Trophoblast cell (in vitro differentiated cells and primary cell): Measurements from ENCODE around the gene EVA1C.

Experiments used
- DNase-seq, 2 donors: peaks; one replicate each; pipeline ENCODE4 v3.0.0-alpha.2; 2016
- H2AFZ ChIP-seq: 2 replicates; pipeline ENCODE4 v1.6.1; 2013; ENCODE audit warnings: low read length, moderate library complexity, mild to moderate bottlenecking; ENCODE audit not compliant: insufficient read depth, poor library complexity
- H2AK5ac ChIP-seq: 2 replicates; pipeline ENCODE4 v1.6.1; 2013; ENCODE audit warnings: mild to moderate bottlenecking, low read length
- H2BK120ac ChIP-seq: 2 replicates; pipeline ENCODE4 v1.6.1; 2013; ENCODE audit warnings: low read length, mild to moderate bottlenecking, moderate library complexity; ENCODE audit not compliant: insufficient read depth, poor library complexity
- H2BK12ac ChIP-seq: 2 replicates; pipeline ENCODE4 v1.6.1; 2013; ENCODE audit warnings: mild to moderate bottlenecking, low read length, moderate library complexity
- H2BK5ac ChIP-seq: 2 replicates; pipeline ENCODE4 v1.6.1; 2013; ENCODE audit warnings: low read length, low read depth, moderate library complexity, mild to moderate bottlenecking; ENCODE audit not compliant: poor library complexity
- H3K14ac ChIP-seq: 2 replicates; pipeline ENCODE4 v1.6.1; 2013; ENCODE audit warnings: mild to moderate bottlenecking, low read length
- H3K18ac ChIP-seq: 2 replicates; pipeline ENCODE4 v1.6.1; 2013; ENCODE audit warnings: mild to moderate bottlenecking, low read length
- H3K23ac ChIP-seq: 2 replicates; pipeline ENCODE4 v1.6.1; 2013; ENCODE audit warnings: low read length
- H3K27ac ChIP-seq: 2 replicates; pipeline ENCODE4 v1.5.1; 2013; ENCODE audit warnings: low read depth, mild to moderate bottlenecking, inconsistent platforms, low read length, moderate library complexity
- H3K27me3 ChIP-seq: 2 replicates; pipeline ENCODE4 v1.6.1; 2013; ENCODE audit warnings: inconsistent platforms, mild to moderate bottlenecking, low read length, moderate library complexity; ENCODE audit not compliant: insufficient read depth
- H3K36me3 ChIP-seq, 2 experiments: 1 replicate in 1 of 2; 2 replicates in 1 of 2; pipeline ENCODE4 v1.6.1; 2013; ENCODE audit warnings: low read length in 2 of 2, mild to moderate bottlenecking in 2 of 2, moderate library complexity in 1 of 2; ENCODE audit not compliant: insufficient read depth in 2 of 2, control insufficient read depth in 1 of 2
- H3K4ac ChIP-seq: 2 replicates; pipeline ENCODE4 v1.6.1; 2013; ENCODE audit warnings: low read depth, mild to moderate bottlenecking, low read length, moderate library complexity
- H3K4me1 ChIP-seq, 2 experiments: 1 replicate in 1 of 2; 2 replicates in 1 of 2; pipeline ENCODE4 v1.6.1; 2013; ENCODE audit warnings: low read length in 2 of 2, mild to moderate bottlenecking in 2 of 2, moderate library complexity in 1 of 2; ENCODE audit not compliant: insufficient read depth in 2 of 2, control insufficient read depth in 1 of 2
- H3K4me2 ChIP-seq: 2 replicates; pipeline ENCODE4 v1.6.1; 2013; ENCODE audit warnings: inconsistent platforms, mild to moderate bottlenecking, low read length, moderate library complexity
- H3K4me3 ChIP-seq: 2 replicates; pipeline ENCODE4 v1.5.1; 2013; ENCODE audit warnings: mild to moderate bottlenecking, low read depth, low read length, inconsistent platforms
- H3K79me1 ChIP-seq: one replicate; pipeline ENCODE4 v1.6.1; 2013; ENCODE audit warnings: low read length
- H3K79me2 ChIP-seq: 2 replicates; pipeline ENCODE4 v1.6.1; 2013; ENCODE audit warnings: low read length, mild to moderate bottlenecking; ENCODE audit not compliant: control insufficient read depth, insufficient read depth, poor library complexity
- H3K9ac ChIP-seq: 2 replicates; pipeline ENCODE4 v1.6.1; 2013; ENCODE audit warnings: mild to moderate bottlenecking, low read length
- H3K9me3 ChIP-seq: 2 replicates; pipeline ENCODE4 v1.6.1; 2013; ENCODE audit warnings: low read depth, mild to moderate bottlenecking, control low read depth, inconsistent platforms, low read length; ENCODE audit not compliant: insufficient read depth
- H4K12ac ChIP-seq: 2 replicates; pipeline ENCODE4 v1.6.1; 2013; ENCODE audit warnings: low read depth, mild to moderate bottlenecking, low read length, moderate library complexity
- H4K8ac ChIP-seq: 2 replicates; pipeline ENCODE4 v1.6.1; 2013; ENCODE audit warnings: low read depth, mild to moderate bottlenecking, low read length, moderate library complexity
- H4K91ac ChIP-seq: one replicate; pipeline ENCODE4 v1.6.1; 2013; ENCODE audit warnings: low read depth, mild to moderate bottlenecking, low read length, moderate library complexity
- WGBS: extraction: QIAGEN DNeasy Blood & Tissue Kit; methylation state at CpG from one replicate; pipeline ENCODE4 v1.1.7; 2013; ENCODE audit warnings: missing lambda C conversion rate; ENCODE audit not compliant: insufficient read length, insufficient coverage; ENCODE audit errors: extremely low coverage; 5-methylcytosine and 5-hydroxymethylcytosine counted together

The EVA1C gene

GRCh38 chr21:32371913-32372314, 40.6 kb upstream of the EVA1C start:
- peak; percentile 16 to 48 for DNase-seq
- Histone ChIP-seq H2AFZ (no peak overlapping the region), H3K27me3 (no peaks in the 10 kb centered on the region), H3K27ac (no peak overlapping the region), H4K91ac (no peak overlapping the region), H2BK5ac (no peak overlapping the region), H3K9me3 (no peaks in the 10 kb centered on the region), H3K18ac (no peak overlapping the region), H3K79me1 (no peaks in the 10 kb centered on the region), H3K23ac (no peak overlapping the region), H3K4ac (no peak overlapping the region), H2BK120ac (no peak overlapping the region), H3K4me3 (no peak overlapping the region), H3K4me1 (no peaks in the 10 kb centered on the region), H3K9ac (no peak overlapping the region), H4K12ac (no peak overlapping the region), H4K8ac (no peak overlapping the region), H3K79me2 (no peaks in the 10 kb centered on the region), H3K14ac (no peak overlapping the region), H3K36me3 (peaks cover 9 to 26% of the 10 kb centered on the region in 2 experiments), H3K4me2 (no peak overlapping the region), H2AK5ac (no peak overlapping the region), H2BK12ac (no peak overlapping the region)
- WGBS = no CpG with 5 or more reads among the region's 6 CpGs

DNA sequence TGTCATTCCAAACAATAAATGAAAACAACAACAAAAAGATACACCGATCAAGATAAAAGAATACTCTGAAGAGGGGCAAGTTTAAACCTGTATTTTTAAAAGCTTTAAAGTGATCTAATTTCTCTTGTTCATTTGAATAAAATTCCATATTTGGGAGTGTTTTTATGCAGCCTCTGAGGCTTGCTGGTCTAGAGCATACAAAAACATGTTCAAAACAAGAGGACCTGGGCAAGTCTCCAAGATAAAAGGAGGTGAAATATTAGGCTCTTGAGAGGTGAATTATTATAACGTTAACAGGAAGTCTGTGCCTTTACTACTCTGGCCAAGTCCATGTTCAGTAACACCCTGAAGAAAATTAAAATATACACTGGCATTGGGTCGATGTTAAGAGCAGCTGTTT, 39.8 kb upstream of the EVA1C start:
- Histone ChIP-seq H3K79me2 (no peaks in the 10 kb centered on the region), H3K14ac (no peak overlapping the region), H3K79me1 (no peaks in the 10 kb centered on the region), H3K9me3 (no peaks in the 10 kb centered on the region), H2AK5ac (no peak overlapping the region), H4K12ac (no peak overlapping the region), H4K8ac (no peak overlapping the region), H2BK5ac (no peak overlapping the region), H2BK12ac (no peak overlapping the region), H3K4me2 (no peak overlapping the region), H3K27me3 (no peaks in the 10 kb centered on the region), H2AFZ (no peak overlapping the region), H3K23ac (no peak overlapping the region), H3K18ac (no peak overlapping the region), H3K4me1 (no peaks in the 10 kb centered on the region), H3K9ac (no peak overlapping the region), H3K4ac (no peak overlapping the region), H3K36me3 (peaks cover 11 to 28% of the 10 kb centered on the region in 2 experiments), H4K91ac (no peak overlapping the region), H3K27ac (no peak overlapping the region), H2BK120ac (no peak overlapping the region), H3K4me3 (no peak overlapping the region)
- no CpG with 5 or more reads among the region's 3 CpGs for WGBS
- no peak for DNase-seq

DNA sequence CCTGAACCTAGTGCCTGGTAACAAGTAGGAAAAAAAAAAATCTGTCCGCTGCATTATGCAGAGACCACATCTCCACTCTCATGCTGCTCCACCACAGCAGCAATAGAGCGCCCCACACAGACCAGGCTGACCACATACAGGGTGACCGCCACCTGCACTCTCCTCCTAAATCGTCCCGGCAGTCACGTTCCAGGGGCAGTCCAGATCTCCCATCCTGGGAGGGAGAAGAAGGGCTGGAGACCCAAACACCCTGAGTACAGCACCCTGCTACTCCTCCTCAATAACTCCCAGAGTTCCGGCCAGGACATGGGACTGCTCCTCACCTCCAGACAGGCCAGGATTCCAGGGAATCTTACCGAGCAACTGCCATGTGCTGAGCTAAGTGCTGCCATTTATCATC, 35.0 kb upstream of the EVA1C start:
- Histone ChIP-seq H2BK12ac (no peak overlapping the region), H3K79me2 (no peaks in the 10 kb centered on the region), H2BK5ac (no peak overlapping the region), H3K27me3 (no peaks in the 10 kb centered on the region), H3K36me3 (peaks cover 11 to 20% of the 10 kb centered on the region in 2 experiments), H2AK5ac (no peak overlapping the region), H2AFZ (no peak overlapping the region), H4K8ac (no peak overlapping the region), H3K14ac (no peak overlapping the region), H3K4me2 (no peak overlapping the region), H3K4me3 (no peak overlapping the region), H3K4ac (no peak overlapping the region), H2BK120ac (no peak overlapping the region), H3K79me1 (no peaks in the 10 kb centered on the region), H3K27ac (no peak overlapping the region), H3K9ac (no peak overlapping the region), H4K12ac (no peak overlapping the region), H3K23ac (no peak overlapping the region), H4K91ac (no peak overlapping the region), H3K18ac (no peak overlapping the region), H3K9me3 (no peaks in the 10 kb centered on the region), H3K4me1 (no peaks in the 10 kb centered on the region)
- DNase-seq = no peak
- no CpG with 5 or more reads among the region's 8 CpGs for WGBS

GRCh38 chr21:32377991-32378390, 34.5 kb upstream of the EVA1C start:
- no peak overlapping the region for H4K12ac ChIP-seq
- no peak overlapping the region for H3K9ac ChIP-seq
- H2AFZ ChIP-seq = no peak overlapping the region
- no peaks in the 10 kb centered on the region for H3K27me3 ChIP-seq
- no peak overlapping the region for H3K4me2 ChIP-seq
- no peak overlapping the region for H2BK120ac ChIP-seq
- H3K4ac ChIP-seq = no peak overlapping the region
- no peak overlapping the region for H2BK12ac ChIP-seq
- no peak overlapping the region for H4K8ac ChIP-seq
- no peak overlapping the region for H3K14ac ChIP-seq
- H3K9me3 ChIP-seq = no peaks in the 10 kb centered on the region
- no peaks in the 10 kb centered on the region for H3K79me1 ChIP-seq
- no peak overlapping the region for H4K91ac ChIP-seq
- H3K23ac ChIP-seq = no peak overlapping the region
- no CpG with 5 or more reads among the region's 7 CpGs for WGBS
- H2AK5ac ChIP-seq = no peak overlapping the region
- H2BK5ac ChIP-seq = no peak overlapping the region
- H3K4me1 ChIP-seq = no peaks in the 10 kb centered on the region
- no peak overlapping the region for H3K27ac ChIP-seq
- no peak overlapping the region for H3K18ac ChIP-seq
- no peak for DNase-seq
- no peak overlapping the region for H3K4me3 ChIP-seq
- H3K36me3 ChIP-seq = peaks cover 13 to 24% of the 10 kb centered on the region in 2 experiments
- no peaks in the 10 kb centered on the region for H3K79me2 ChIP-seq
